GM23248 (cell line): ENCODE data around the gene OSER1.

Source experiments
- EZH2 ChIP-seq: fragments of 200-600 bp; sonication (generic); IDR thresholded peaks from 2 replicates; pipeline ENCODE4 v1.6.1; 2018; ENCODE audit warnings: antibody characterized with exemption, mild to moderate bottlenecking; ENCODE audit not compliant: insufficient read depth, poor library complexity, severe bottlenecking
- EZH2phosphoT487 ChIP-seq: fragments of 200-600 bp; sonication (generic); IDR thresholded peaks from 2 replicates; pipeline ENCODE4 v1.6.1; 2018; ENCODE audit warnings: antibody characterized with exemption, moderate library complexity, mild to moderate bottlenecking, low read depth; ENCODE audit not compliant: insufficient read depth

DNA sequence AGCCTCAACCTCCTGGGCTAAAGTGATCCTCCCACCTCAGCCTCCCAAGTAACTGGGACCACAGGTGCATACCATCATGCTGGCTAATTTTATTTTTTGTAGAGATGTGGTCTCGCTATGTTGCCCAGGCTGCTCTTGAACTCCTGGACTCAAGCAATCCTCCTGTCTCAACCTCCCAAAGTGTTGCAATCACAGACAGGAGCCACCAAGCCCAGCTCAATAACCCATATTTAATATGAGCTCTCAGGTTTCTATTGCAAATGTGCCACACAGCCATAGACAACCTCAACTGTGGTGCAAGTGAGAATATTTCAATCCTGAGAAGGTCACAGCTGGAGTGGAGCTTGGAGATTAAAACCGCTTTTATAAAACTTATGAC lies 38.0 kb downstream of the OSER1 start:
- TF ChIP-seq EZH2phosphoT487, result no peak
- TF ChIP-seq EZH2, result no peak
